Pancreas (tissue), 10 donors: ENCODE data around the gene FASTKD2. TPM values are rescaled to one million over a fixed set of nuclear protein-coding genes. Genes with fewer than 3 reads are reported as not detected.
A peak's percentile ranks its signal among the peaks of the same experiment; 100 is the strongest.

Experiments
- ATAC-seq, 4 donors: fragments of 200-7000 bp; cut with Tn5 transposase; one replicate each; pipeline versions ENCODE4 v1.8.0 to v1.9.1; 2020; ENCODE audit warnings: mild to moderate bottlenecking in 4 of 4, moderate library complexity in 4 of 4
- DNase-seq, 6 donors: peaks; one replicate each; pipeline ENCODE4 v3.0.0-alpha.2; 2020
- FAIRE-seq: peaks from 2 replicates; lab custom pipeline; 2012; peaks lifted over from hg19 to GRCh38; lab: Jason Lieb, UNC
- H3K27ac ChIP-seq, 4 donors: fragments of 200-600 bp; sonication (generic); 1 replicate in 3 of 4; 2 replicates in 1 of 4; pipeline versions ENCODE4 v1.5.0 to v1.8.0; 2020
- H3K27me3 ChIP-seq, 4 donors: fragments of 200-600 bp; one replicate each; pipeline ENCODE4 v1.8.0; 2021
- H3K36me3 ChIP-seq, 3 donors: fragments of 200-600 bp; sonication (generic) in 1 of 3; one replicate each; pipeline versions ENCODE4 v1.5.0 to v1.8.0; 2020 to 2021
- H3K4me1 ChIP-seq, 3 donors: fragments of 200-600 bp; one replicate each; pipeline ENCODE4 v1.8.0; 2021
- H3K4me3 ChIP-seq, 4 donors: fragments of 200-600 bp; sonication (generic) in 2 of 4; one replicate each; pipeline versions ENCODE4 v1.5.0 to v1.8.0; 2020 to 2021
- H3K9me3 ChIP-seq, 4 donors: fragments of 200-600 bp; one replicate each; pipeline ENCODE4 v1.8.0; 2021
- CTCF ChIP-seq, 4 donors: fragments of 200-600 bp; sonication (generic) in 3 of 4; IDR thresholded peaks; one replicate each; pipeline versions ENCODE4 v1.5.0 to v1.8.0; 2021; ENCODE audit warnings: antibody characterized with exemption in 4 of 4
- WGBS, 2 donors: extraction: QIAGEN DNeasy Blood & Tissue Kit; methylation state at CpG; one replicate each; pipeline ENCODE4 v1.1.7; 2013; 5-methylcytosine and 5-hydroxymethylcytosine counted together
- intact Hi-C, 3 donors: fragments of 100-400 bp; cut with DNase I; formaldehyde crosslinking; loops; one replicate each; pipeline versions ENCODE4 v1.11.1 to v1.14.2; 2022
- polyA plus RNA-seq, 2 donors: library from polyadenylated mRNA; stranded (reverse); fragments of 200-250 nt; gene quantifications; one replicate each; pipeline ENCODE4 v1.2.3, GENCODE V29; 2013
- total RNA-seq, 6 donors: library from RNA; stranded (reverse); fragmentation: NEBNext Ultra II Directional in 4 of 6; extraction: Animal tissue kit (Norgen Biotek cat#: 25700) in 4 of 6; gene quantifications; one replicate each; pipeline versions ENCODE4 v1.2.1 to v1.2.4, GENCODE V29; 2021 to 2023
- donor health status: healthy with polysubstance abuse.
- donor health status: DM: no; HTN: no; CAD: no; lungs with moderate emphysema.
- donor health status: DM: no; HTN: no; CAD: no.
- donor health status: control.
- donor health status: control.
- donor health status: Bipolar disorder and iron deficiency.
- donor health status: DM: yes; HTN: yes; CAD: no.
- donor health status: DM: no; HTN: no; CAD: no.
- donor health status: DM: no; HTN: no; CAD: no.
- donor health status: DM: yes; HTN: yes; CAD: no.

Gene FASTKD2
- total and polyA plus RNA-seq, 8 donors, result 3.6 to 11.9 (median 10.2) TPM

GRCh38 chr2:206766057-206766930 lies 888 bp downstream of the FASTKD2 start:
- ATAC-seq, result no peak
- 39% methylated on average over 12 of the region's 12 CpGs for WGBS, 2 donors
- Histone ChIP-seq H3K4me1 (peaks cover 0 to 13% (median 0%) of the 10 kb centered on the region in 3 donors), H3K27ac (peak overlapping the region; percentile 60 to 85 (median 82)), H3K9me3 (no peaks in the 10 kb centered on the region), H3K27me3 (no peaks in the 10 kb centered on the region), H3K4me3 (peak overlapping the region; percentile 70 to 81 (median 72)), H3K36me3 (peaks cover 0 to 9% (median 0%) of the 10 kb centered on the region in 3 donors)
- no peak for TF ChIP-seq CTCF (IDR thresholded peaks at IDR 0.05)
- no peak for FAIRE-seq
- intact Hi-C loops, result no loop called here
- DNase-seq, result no peak

DNA sequence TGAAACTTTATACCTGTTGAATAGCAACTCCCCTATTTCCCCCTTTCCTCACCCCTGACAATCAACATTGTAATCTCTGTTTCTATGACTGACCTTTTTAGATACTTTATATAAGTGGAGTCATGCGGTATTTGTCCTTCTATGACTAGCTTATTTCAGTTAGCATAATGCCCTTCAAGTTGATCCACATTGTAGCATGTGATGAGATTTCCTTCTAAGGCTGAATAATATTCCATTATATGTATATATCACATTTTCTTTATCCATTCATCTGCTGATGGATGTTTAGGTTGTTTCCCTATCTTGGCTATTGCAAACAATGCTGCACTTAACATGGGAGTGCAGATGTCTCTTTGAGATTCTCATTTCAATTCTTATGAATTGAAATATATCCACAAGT lies 9.5 kb downstream of the FASTKD2 start:
- intact Hi-C loops, result no loop called here
- H3K36me3 ChIP-seq, result peaks cover 0 to 44% (median 14%) of the 10 kb centered on the region in 3 donors
- 94 to 98% methylated on average over 1 of the region's 1 CpG for WGBS, 2 donors
- DNase-seq, result no peak
- no peak for ATAC-seq
- H3K27me3 ChIP-seq, result no peaks in the 10 kb centered on the region
- H3K4me1 ChIP-seq, result no peaks in the 10 kb centered on the region
- TF ChIP-seq CTCF (IDR thresholded peaks at IDR 0.05), result no peak
- no peak for FAIRE-seq
- no peak overlapping the region for H3K27ac ChIP-seq
- no peak overlapping the region for H3K4me3 ChIP-seq
- H3K9me3 ChIP-seq, result peaks cover 0 to 5% (median 0%) of the 10 kb centered on the region in 4 donors

DNA sequence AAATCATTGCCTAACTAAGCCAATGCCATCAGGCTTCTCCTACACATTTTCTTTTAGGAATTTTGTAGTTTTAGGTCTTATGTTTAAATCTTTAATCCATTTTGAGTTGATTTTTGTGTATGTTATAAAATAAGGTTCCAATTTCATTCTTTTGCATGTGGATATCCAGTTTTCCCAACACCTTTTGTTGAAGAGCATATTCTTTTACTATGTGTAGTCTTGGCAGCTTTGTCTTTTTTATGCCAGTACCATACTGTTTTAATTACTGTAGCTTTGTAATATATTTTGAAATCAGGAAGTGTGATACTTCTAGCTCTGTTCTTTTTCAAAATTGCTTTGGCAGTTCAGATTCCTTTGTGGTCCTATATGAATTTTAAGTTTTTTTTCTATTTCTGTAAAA lies 11.0 kb downstream of the FASTKD2 start:
- peaks cover 0 to 5% (median 0%) of the 10 kb centered on the region in 4 donors for H3K9me3 ChIP-seq
- no peak overlapping the region for H3K4me3 ChIP-seq
- H3K36me3 ChIP-seq, result peaks cover 0 to 44% (median 14%) of the 10 kb centered on the region in 3 donors
- H3K27me3 ChIP-seq, result no peaks in the 10 kb centered on the region
- no peak for TF ChIP-seq CTCF (IDR thresholded peaks at IDR 0.05)
- DNase-seq (no peak), ATAC-seq (no peak), FAIRE-seq (peak; percentile 69)
- H3K4me1 ChIP-seq, result no peaks in the 10 kb centered on the region
- intact Hi-C loops, result no loop called here
- H3K27ac ChIP-seq, result no peak overlapping the region

DNA sequence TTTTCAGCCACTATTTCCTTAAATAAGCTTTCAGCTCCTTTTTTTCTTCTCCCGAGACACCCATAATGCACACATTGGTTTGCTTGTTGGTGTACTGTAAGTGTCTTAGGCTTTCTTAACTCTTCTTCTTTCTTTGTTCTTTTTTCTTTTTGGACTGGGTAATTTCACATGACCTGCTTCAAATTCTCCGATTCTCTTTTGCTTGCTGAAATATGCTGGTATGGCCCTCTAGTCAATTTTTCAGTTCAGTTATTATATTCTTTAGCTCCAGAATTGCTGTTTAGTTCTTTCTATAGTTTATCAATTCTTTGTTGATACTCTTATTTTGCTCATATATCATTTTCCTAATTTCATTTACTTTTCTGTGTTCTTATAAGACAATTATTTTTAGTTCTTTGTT lies 15.3 kb downstream of the FASTKD2 start:
- Histone ChIP-seq H3K27ac (no peak overlapping the region), H3K27me3 (no peaks in the 10 kb centered on the region), H3K4me3 (no peak overlapping the region), H3K9me3 (peaks cover 0 to 5% (median 0%) of the 10 kb centered on the region in 4 donors), H3K4me1 (no peaks in the 10 kb centered on the region), H3K36me3 (peaks cover 3 to 27% (median 4%) of the 10 kb centered on the region in 3 donors)
- intact Hi-C loops, result loop anchor here in 1 of 3 donors (10.0 kb wide), 1 partner anchor 684 kb away; no protein-coding TSS in a partner anchor
- TF ChIP-seq CTCF (IDR thresholded peaks at IDR 0.05), result no peak
- no peak for FAIRE-seq
- no peak for DNase-seq
- WGBS, 2 donors, result 97% methylated on average over 2 of the region's 2 CpGs
- ATAC-seq, result no peak

- no peak for ATAC-seq
Measured at GRCh38 chr2:206783718-206784117, 18.3 kb downstream of the FASTKD2 start.

More at GRCh38 chr2:206783718-206784117, 18.3 kb downstream of the FASTKD2 start:
- Histone ChIP-seq H3K36me3 (peaks cover 3 to 41% (median 5%) of the 10 kb centered on the region in 3 donors), H3K9me3 (no peaks in the 10 kb centered on the region), H3K27me3 (no peaks in the 10 kb centered on the region), H3K4me1 (no peaks in the 10 kb centered on the region), H3K4me3 (no peak overlapping the region), H3K27ac (no peak overlapping the region)
- no peak for TF ChIP-seq CTCF (IDR thresholded peaks at IDR 0.05)
- DNase-seq, result no peak
- no peak for FAIRE-seq
- intact Hi-C loops, result loop anchor here in 1 of 3 donors (10.0 kb wide), 1 partner anchor 681 kb away; no protein-coding TSS in a partner anchor
- 81 to 82% methylated on average over 2 of the region's 2 CpGs for WGBS, 2 donors
